ENCODE results near the gene CELF3.

DNA sequence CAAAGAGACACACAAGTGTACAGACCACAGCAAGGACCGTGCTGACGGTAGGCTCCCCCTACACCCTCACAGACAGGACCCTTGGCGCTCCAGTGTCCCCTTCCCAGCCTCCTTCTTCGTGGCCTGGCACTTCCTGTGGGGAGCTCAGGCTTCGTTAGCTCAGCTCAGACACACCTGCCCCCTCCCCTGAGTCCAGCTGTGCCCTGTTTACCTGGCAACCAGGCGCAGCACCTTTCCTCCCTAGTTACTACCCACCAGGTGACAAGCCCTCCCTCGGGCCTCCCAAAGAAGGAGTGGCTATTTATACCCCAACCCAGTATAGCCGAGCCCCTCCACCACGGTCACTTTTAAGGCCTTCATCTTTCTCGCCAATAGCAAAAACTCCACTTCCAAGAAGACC is 4.7 kb downstream of the CELF3 start:
- no peak for TF ChIP-seq CTCF (IDR thresholded peaks at IDR 0.05)
- TF ChIP-seq EP300 (IDR thresholded peaks at IDR 0.05; ENCODE audit: low read depth): no peak
- TF ChIP-seq POLR2A (IDR thresholded peaks at IDR 0.05): no peak

Measured in transverse colon (tissue), 3 donors.